HG02610 (cell line): ENCODE measurements around the gene P2RY11.

Experiments
- ATAC-seq: cut with Tn5 transposase; IDR thresholded peaks from one replicate; pipeline ENCODE4 v1.9.1; 2021; ENCODE audit warnings: mild to moderate bottlenecking, moderate library complexity; ENCODE audit not compliant: unreplicated experiment

The P2RY11 gene

GRCh38 chr19:10092648-10093294 lies 18.7 kb upstream of the P2RY11 start:
- ATAC-seq = no peak

- ATAC-seq = no peak
Observed at GRCh38 chr19:10093295-10094186, 18.0 kb upstream of the P2RY11 start.

GRCh38 chr19:10095622-10095947 lies 15.9 kb upstream of the P2RY11 start:
- no peak for ATAC-seq

- peak; percentile 80 for ATAC-seq
Observed at GRCh38 chr19:10095948-10096614, 15.4 kb upstream of the P2RY11 start.

GRCh38 chr19:10096615-10096963 lies 14.9 kb upstream of the P2RY11 start:
- no peak for ATAC-seq

GRCh38 chr19:10100163-10100785 lies 11.2 kb upstream of the P2RY11 start:
- no peak for ATAC-seq

- peak; percentile 36 for ATAC-seq
Observed at GRCh38 chr19:10102787-10103236, 8.7 kb upstream of the P2RY11 start.

GRCh38 chr19:10104130-10104513 lies 7.4 kb upstream of the P2RY11 start:
- no peak for ATAC-seq

GRCh38 chr19:10104665-10105508 lies 6.6 kb upstream of the P2RY11 start:
- ATAC-seq = peak; percentile 37

GRCh38 chr19:10105509-10106099 lies 5.9 kb upstream of the P2RY11 start:
- ATAC-seq = no peak

- peak; percentile 40 for ATAC-seq
Observed at GRCh38 chr19:10106100-10106936, 5.2 kb upstream of the P2RY11 start, which contains the start of gene PPAN. TSS of gene PPAN (plus strand) at chr19:10106362. CDS start at chr19:10106395, 33 bp downstream.

- ATAC-seq = no peak
Observed at GRCh38 chr19:10107254-10107653, 4.2 kb upstream of the P2RY11 start.

- no peak for ATAC-seq
Observed at GRCh38 chr19:10107817-10108367, 3.6 kb upstream of the P2RY11 start.

GRCh38 chr19:10109528-10109927 lies 2.0 kb upstream of the P2RY11 start:
- no peak for ATAC-seq

- ATAC-seq = no peak
Observed at GRCh38 chr19:10110076-10110971, 1.2 kb upstream of the P2RY11 start.

- no peak for ATAC-seq
Observed at GRCh38 chr19:10110972-10111317, 548 bp upstream of the P2RY11 start.

GRCh38 chr19:10112037-10112761 lies 706 bp downstream of the P2RY11 start:
- ATAC-seq = no peak
